ENCODE results near the gene MAST4.
A peak's percentile ranks its signal among the peaks of the same experiment; 100 is the strongest.

The MAST4 gene

GRCh38 chr5:67058998-67059743 lies 463.0 kb downstream of the MAST4 start:
- DNase-seq, result no peak

DNA sequence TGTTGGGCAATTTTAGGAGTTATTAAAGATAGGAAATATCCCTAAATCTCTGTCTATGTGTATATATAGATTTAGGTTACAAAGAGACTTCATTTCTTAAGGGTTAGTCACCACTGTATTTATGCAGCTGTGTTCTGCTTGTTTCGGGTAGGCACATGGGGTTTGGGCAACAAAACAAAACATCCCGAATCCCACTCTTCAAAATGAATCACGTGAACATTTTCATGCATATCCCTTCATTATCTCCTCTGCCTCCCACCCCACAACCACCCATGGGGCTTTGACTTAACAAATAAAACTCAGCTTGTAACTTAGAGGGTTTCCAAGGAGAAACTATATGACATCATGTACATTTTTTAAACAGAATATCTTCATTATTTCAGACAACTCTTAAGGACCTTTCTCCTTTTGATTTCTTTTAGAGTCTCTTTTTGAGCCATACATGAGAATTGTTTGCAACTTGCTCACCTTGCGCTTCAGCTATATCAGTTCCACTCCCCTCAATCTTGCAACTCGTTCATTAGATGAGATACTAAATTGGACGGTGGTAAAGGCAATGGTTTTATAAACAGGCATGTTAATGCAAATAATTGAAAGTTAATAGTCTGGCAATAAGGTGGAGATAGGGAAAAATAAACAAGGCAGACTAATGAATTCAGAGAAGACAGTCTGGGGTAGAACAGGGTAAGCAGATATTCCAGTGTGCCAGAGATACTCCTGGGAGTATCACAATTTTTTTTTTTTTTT lies 463.7 kb downstream of the MAST4 start:
- no peak for DNase-seq

DNA sequence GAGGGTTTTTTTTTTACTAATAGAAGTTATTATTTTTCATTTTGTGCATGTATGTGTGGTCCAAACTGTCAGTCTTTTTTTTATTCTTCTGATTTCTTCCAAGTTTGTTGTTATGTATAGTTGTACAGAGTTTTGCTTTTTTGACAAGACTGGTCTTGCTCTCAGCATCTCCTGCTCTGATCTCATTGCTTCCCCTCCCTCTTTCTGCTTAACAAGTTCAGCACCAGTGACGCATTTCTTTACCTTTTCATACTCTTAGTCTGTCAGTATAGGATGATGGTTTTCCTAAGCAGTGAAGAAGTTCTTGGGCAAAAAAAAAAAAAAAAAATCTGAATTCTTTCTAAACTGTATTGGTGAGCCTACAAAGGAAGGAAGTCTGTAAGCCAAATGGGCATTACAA lies 465.3 kb downstream of the MAST4 start:
- no peak for DNase-seq

GRCh38 chr5:67063055-67063454 lies 466.9 kb downstream of the MAST4 start:
- no peak for DNase-seq

- DNase-seq, result no peak
Measured at GRCh38 chr5:67063791-67064190, 467.6 kb downstream of the MAST4 start.

DNA sequence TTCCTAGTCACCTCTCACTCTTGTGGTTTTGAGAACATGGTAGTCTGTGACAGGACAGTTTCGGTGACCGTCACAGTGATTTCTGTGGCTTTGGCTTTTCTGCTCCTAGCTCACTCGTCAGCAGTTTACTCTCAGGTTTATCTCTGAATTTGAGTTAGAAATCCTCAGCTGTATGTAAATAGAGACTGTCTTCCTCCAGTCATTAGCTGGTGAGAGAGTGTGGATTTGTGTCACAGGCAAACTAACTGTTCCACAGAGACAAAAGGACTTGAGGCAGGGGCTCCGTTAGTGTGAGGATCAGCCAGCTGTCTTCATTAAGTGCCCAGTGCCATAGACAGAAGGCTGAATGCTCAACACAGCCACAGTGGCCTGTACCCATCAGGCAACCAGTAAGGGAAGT lies 469.0 kb downstream of the MAST4 start:
- no peak for DNase-seq

GRCh38 chr5:67065696-67066095 lies 469.5 kb downstream of the MAST4 start:
- no peak for DNase-seq

GRCh38 chr5:67066815-67067214 lies 470.6 kb downstream of the MAST4 start:
- no peak for DNase-seq

DNA sequence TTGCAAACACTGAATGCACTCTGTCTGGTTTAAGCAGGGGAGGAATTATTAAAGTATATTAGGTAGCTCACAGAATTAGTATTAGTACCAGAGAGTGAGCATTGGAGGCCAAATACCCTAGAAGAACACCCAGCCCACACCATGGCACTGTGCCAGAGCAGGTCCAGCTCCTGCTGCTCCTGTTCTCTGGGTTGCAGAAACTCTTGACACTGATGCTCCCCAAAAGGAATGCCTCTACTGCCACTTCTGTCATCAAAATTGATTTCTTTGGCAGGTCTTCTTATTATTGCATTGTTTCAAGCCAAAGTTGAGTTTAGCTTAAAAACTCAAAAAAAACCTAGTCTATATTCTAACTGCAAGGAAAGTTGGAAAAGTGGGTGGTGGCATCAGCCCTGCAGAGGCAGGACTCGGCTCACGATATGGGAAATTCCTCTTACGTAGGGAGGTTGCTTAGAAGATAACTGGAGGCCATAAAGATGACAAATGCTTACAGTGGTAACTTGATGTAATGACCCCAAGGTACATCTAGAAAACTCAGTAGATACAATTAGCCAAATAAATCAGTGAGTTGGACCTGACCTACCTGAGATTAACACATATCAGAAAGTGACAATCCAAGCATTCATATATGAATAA lies 477.0 kb downstream of the MAST4 start:
- no peak for DNase-seq

DNA sequence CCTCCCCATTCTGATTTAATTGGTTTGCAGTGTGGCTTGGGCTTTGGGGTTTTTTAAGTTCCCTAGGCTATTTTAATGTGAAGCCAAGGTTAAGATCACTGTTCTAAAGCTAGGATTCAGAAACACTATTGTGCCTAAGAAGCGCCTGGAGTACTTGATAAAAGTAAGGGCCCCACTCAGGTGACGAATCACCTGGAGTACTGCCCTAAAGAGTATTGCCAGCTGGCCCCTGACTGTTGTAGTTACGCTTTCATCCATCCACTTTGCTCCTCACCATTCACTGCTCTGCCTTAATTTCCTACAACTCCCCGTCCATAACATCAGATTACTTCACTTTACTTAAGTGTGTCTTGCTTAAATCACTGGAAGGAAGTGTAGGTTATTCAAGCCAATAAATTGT lies 481.1 kb downstream of the MAST4 start:
- no peak for DNase-seq

DNA sequence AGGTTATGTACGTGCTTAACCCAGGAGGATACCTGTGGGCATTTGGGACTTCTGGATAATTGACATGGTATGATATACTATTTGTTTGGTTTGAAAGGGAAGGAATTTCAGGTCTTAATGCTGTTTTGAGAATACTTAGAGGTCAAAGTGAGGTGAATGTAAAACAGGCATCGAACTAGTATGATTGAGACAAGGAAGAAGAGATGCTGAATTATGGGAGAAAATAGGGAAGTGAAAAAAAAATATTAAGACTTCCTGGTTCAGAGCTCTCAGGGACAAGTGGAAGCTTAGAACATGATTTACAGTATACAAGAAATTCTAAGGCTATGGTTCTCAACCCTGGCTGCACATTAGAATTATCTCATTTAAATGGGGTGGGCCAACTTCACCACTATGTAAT lies 485.1 kb downstream of the MAST4 start:
- DNase-seq, result peak in 1 of 2 experiments; percentile 9

GRCh38 chr5:67082941-67083340 lies 486.7 kb downstream of the MAST4 start:
- no peak for DNase-seq

- DNase-seq, result no peak
Measured at GRCh38 chr5:67085616-67086015, 489.4 kb downstream of the MAST4 start.

DNA sequence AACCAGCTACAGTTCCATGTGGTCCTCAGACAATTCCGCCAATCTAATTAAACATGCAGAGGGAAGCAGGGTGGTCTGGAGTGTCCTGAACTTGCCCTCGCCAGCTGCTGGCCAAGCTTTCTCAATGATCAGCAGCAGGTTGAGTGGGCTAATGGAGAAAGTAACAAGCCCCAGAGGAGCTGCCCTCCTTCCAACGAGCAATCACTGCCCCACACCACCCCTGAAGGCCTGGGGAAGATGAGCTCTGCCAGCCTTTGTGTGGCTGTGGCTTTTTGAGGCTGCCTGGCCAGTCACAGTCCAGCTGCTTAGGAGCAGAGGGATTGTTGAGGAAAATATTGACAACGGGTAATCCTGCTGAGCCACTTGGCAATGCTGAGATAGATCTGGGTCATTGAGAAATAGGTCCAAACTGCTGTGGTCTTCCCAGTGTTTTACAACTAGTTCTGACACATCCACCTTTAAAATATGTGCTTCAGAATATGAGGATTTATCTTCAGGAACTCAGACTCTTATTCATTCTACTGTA lies 493.1 kb downstream of the MAST4 start:
- DNase-seq, result no peak

GRCh38 chr5:67090040-67090439 lies 493.8 kb downstream of the MAST4 start:
- no peak for DNase-seq

GRCh38 chr5:67090593-67090992 lies 494.4 kb downstream of the MAST4 start:
- no peak for DNase-seq

DNA sequence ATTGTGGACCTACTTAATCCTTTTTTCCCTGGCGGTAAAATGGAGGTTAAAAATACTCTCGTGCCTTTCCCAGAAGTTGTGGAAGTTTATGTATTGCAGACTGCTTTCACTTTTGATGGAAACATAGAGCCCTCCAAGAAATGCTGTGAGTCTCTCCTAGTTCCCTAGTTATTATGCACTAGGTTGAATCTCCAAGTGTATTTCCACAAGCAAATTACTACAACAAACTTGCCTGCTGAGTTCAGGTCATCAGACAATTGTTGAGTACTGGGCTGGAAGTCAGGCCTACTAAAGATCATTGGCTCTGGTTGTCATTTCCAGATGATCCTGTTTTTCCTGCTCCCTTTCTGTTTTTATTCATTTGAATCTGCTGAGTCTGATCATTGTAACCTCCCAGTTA lies 496.3 kb downstream of the MAST4 start:
- no peak for DNase-seq

GRCh38 chr5:67093279-67093678 lies 497.1 kb downstream of the MAST4 start:
- DNase-seq, result no peak

- DNase-seq, result no peak
Measured at GRCh38 chr5:67094476-67095300, 498.5 kb downstream of the MAST4 start.

- DNase-seq, result no peak
Measured at GRCh38 chr5:67095346-67096171, 499.4 kb downstream of the MAST4 start.

- no peak for DNase-seq
Measured at GRCh38 chr5:67098656-67099055, 502.5 kb downstream of the MAST4 start.

GRCh38 chr5:67100301-67100700 lies 504.1 kb downstream of the MAST4 start:
- DNase-seq, result no peak

Measured in AML-193 (cell line).